Stimulated activated CD8-positive, alpha-beta memory T cell treated with anti-CD3 and anti-CD28 coated beads, Interleukin-7, amount 100 ng/mL, for 4 hours (primary cell): ENCODE measurements around the gene ATG7.

Source experiments
- DNase-seq, 2 donors: peaks; one replicate each; pipeline ENCODE4 v3.0.0-alpha.2; 2020; ENCODE audit warnings: low read depth in 2 of 2

ATG7 gene

GRCh38 chr3:11606090-11606784, 334.0 kb downstream of the ATG7 start:
- DNase-seq = no peak

GRCh38 chr3:11606865-11607440, 334.8 kb downstream of the ATG7 start:
- DNase-seq = no peak
